HepG2 (cell line): ENCODE data around the gene POLN. TPM values are rescaled to one million over a fixed set of nuclear protein-coding genes. Genes with fewer than 3 reads are reported as not detected.

Experiments
- ATAC-seq: fragments of 200-7000 bp; cut with Tn5 transposase; 3 replicates; pipeline ENCODE4 v1.9.1; 2020; ENCODE audit warnings: mild to moderate bottlenecking, moderate library complexity
- BruUV-seq: library from RNA; stranded (reverse); fragments of 400-500 nt; replicated peaks from 2 replicates; lab custom pipeline; 2021; lab: Mats Ljungman, UMichigan
- CTCF ChIA-PET: fragments of 300-600 bp; formaldehyde crosslinking; extraction: SDS; loops from one replicate; lab custom pipeline; 2021; ENCODE audit warnings: low total read pairs, inconsistent platforms, low intra/inter-chr PET ratio; lab: Yijun Ruan, JAX
- POLR2A ChIA-PET: fragments of 350-600 bp; sonication (Branson Sonifier 250); formaldehyde crosslinking; loops from one replicate; lab custom pipeline; 2020; ENCODE audit warnings: antibody characterized with exemption, inconsistent platforms; lab: Yijun Ruan, JAX
- DNase-seq: peaks from one replicate; pipeline ENCODE4 v3.0.0-alpha.2; 2015; ENCODE audit warnings: low spot score
- FAIRE-seq: peaks from 3 replicates; lab custom pipeline; 2011; peaks lifted over from hg19 to GRCh38; lab: Jason Lieb, UNC
- H2AFZ ChIP-seq: one replicate; pipeline ENCODE4 v1.6.1; 2011; ENCODE audit warnings: low read length, inconsistent platforms
- H3K27ac ChIP-seq: fragments of 300-600 bp; 3 replicates; pipeline ENCODE4 v1.8.0; 2011; ENCODE audit warnings: mixed run types, mild to moderate bottlenecking, mixed read lengths, low read length, inconsistent platforms; ENCODE audit not compliant: insufficient read depth; ENCODE audit errors: extremely low read length
- H3K27me3 ChIP-seq, 2 experiments: fragments of 200-600 bp in 1 of 2; 2 replicates in 1 of 2; 3 replicates in 1 of 2; pipeline versions ENCODE4 v1.6.0 to v1.8.0; 2011; ENCODE audit warnings: low read length in 2 of 2, mild to moderate bottlenecking in 2 of 2, moderate library complexity in 2 of 2, inconsistent platforms in 1 of 2; ENCODE audit not compliant: insufficient read depth in 2 of 2, control insufficient read depth in 1 of 2
- H3K36me3 ChIP-seq, 2 experiments: fragments of 200-600 bp in 1 of 2; replicated peaks in 1 of 2; 2 replicates in 1 of 2; 3 replicates in 1 of 2; pipeline versions ENCODE4 v1.5.1 to v1.8.0; 2011; ENCODE audit warnings: low read length in 2 of 2, inconsistent platforms in 1 of 2; ENCODE audit not compliant: insufficient read depth in 2 of 2, control insufficient read depth in 1 of 2
- H3K4me1 ChIP-seq: 2 replicates; pipeline ENCODE4 v1.5.1; 2012; ENCODE audit warnings: low read length, inconsistent platforms; ENCODE audit not compliant: insufficient read depth
- H3K4me2 ChIP-seq: 2 replicates; pipeline ENCODE4 v1.6.0; 2011; ENCODE audit warnings: low read depth, low read length, inconsistent platforms
- H3K4me3 ChIP-seq, 3 experiments: fragments of 200-600 bp in 1 of 3; sonication (generic), shearing (Covaris generic) in 1 of 3; replicated peaks in 1 of 3; 2 replicates each; pipeline ENCODE4 v1.5.1; 2011 to 2016; ENCODE audit warnings: low read length in 3 of 3, inconsistent platforms in 2 of 3, low read depth in 2 of 3, mild to moderate bottlenecking in 2 of 3, control low read depth in 1 of 3, mixed read lengths in 1 of 3; ENCODE audit not compliant: insufficient read depth in 1 of 3
- H3K79me2 ChIP-seq: one replicate; pipeline ENCODE4 v1.6.1; 2011; ENCODE audit warnings: low read length, inconsistent platforms; ENCODE audit not compliant: insufficient read depth
- H3K9ac ChIP-seq: 2 replicates; pipeline ENCODE4 v1.6.0; 2011; ENCODE audit warnings: mild to moderate bottlenecking, low read depth, low read length, inconsistent platforms; ENCODE audit not compliant: insufficient read depth
- H3K9me3 ChIP-seq: 2 replicates; pipeline ENCODE4 v1.5.1; 2012; ENCODE audit warnings: mild to moderate bottlenecking, low read length
- H4K20me1 ChIP-seq: 2 replicates; pipeline ENCODE4 v1.6.0; 2011; ENCODE audit warnings: inconsistent platforms, mild to moderate bottlenecking, low read length, moderate library complexity; ENCODE audit not compliant: insufficient read depth
- CAMTA2 ChIP-seq: sonication (generic); formaldehyde crosslinking; IDR thresholded peaks from 2 replicates; pipeline ENCODE4 v1.4.0; 2020; ENCODE audit warnings: mild to moderate bottlenecking, missing genetic modification reagents, borderline replicate concordance
- CTCF ChIP-seq: sonication (generic); formaldehyde crosslinking; IDR thresholded peaks from 2 replicates; pipeline ENCODE4 v1.5.0; 2020; ENCODE audit warnings: mild to moderate bottlenecking, missing genetic modification reagents, moderate library complexity
- GATAD1 ChIP-seq: IDR thresholded peaks from 2 replicates; pipeline ENCODE4 v1.6.1; 2016; ENCODE audit warnings: missing genetic modification reagents, missing compliant biosample characterization
- HMGA1 ChIP-seq: sonication (generic); formaldehyde crosslinking; conservative IDR thresholded peaks from 2 replicates; pipeline ENCODE4 v1.4.0; 2020; ENCODE audit warnings: missing genetic modification reagents
- HNRNPK ChIP-seq: fragments of 200-400 bp; formaldehyde crosslinking; IDR thresholded peaks from 2 replicates; pipeline ENCODE4 v1.6.1; 2018; ENCODE audit warnings: low read length, low read depth, moderate library complexity, mild to moderate bottlenecking; ENCODE audit not compliant: poor library complexity, severe bottlenecking
- MXD3 ChIP-seq: IDR thresholded peaks from 2 replicates; pipeline ENCODE4 v1.6.1; 2016; ENCODE audit warnings: mild to moderate bottlenecking, missing biosample characterization, missing genetic modification reagents
- SRSF4 ChIP-seq: fragments of 200-400 bp; formaldehyde crosslinking; IDR thresholded peaks from one replicate; pipeline ENCODE4 v1.6.1; 2018; ENCODE audit warnings: mild to moderate bottlenecking, low read depth, low read length, moderate library complexity; ENCODE audit not compliant: poor library complexity, severe bottlenecking
- TFDP2 ChIP-seq: sonication (generic); formaldehyde crosslinking; IDR thresholded peaks from 2 replicates; pipeline ENCODE4 v1.4.0; 2020; ENCODE audit warnings: missing genetic modification reagents
- ZNF337 ChIP-seq: sonication (generic); formaldehyde crosslinking; IDR thresholded peaks from 2 replicates; pipeline ENCODE4 v1.5.1; 2020; ENCODE audit warnings: missing genetic modification reagents, low read depth, mild to moderate bottlenecking, borderline replicate concordance
- ZNF441 ChIP-seq: sonication (generic); formaldehyde crosslinking; IDR thresholded peaks from 2 replicates; pipeline ENCODE4 v1.7.0; 2021; ENCODE audit warnings: missing genetic modification reagents, borderline replicate concordance
- ZNF563 ChIP-seq: sonication (generic); formaldehyde crosslinking; IDR thresholded peaks from 2 replicates; pipeline ENCODE4 v1.8.0; 2022; ENCODE audit warnings: mild to moderate bottlenecking, moderate library complexity, missing genetic modification reagents
- ZNF800 ChIP-seq: sonication (generic); formaldehyde crosslinking; IDR thresholded peaks from 2 replicates; pipeline ENCODE4 v1.4.0; 2020; ENCODE audit warnings: missing genetic modification reagents
- ZNF816 ChIP-seq: sonication (generic); formaldehyde crosslinking; IDR thresholded peaks from 2 replicates; pipeline ENCODE4 v1.8.0; 2022; ENCODE audit warnings: missing genetic modification reagents, mild to moderate bottlenecking, borderline replicate concordance
- WGBS: methylation state at CpG from one replicate; pipeline ENCODE4 v1.1.6; 2017; ENCODE audit warnings: low lambda C conversion rate; 5-methylcytosine and 5-hydroxymethylcytosine counted together
- in situ Hi-C: cut with HindIII; loops from 2 replicates; pipeline ENCODE4 v1.10.0; 2017; ENCODE audit warnings: low pct_unique_long_range_greater_than_20kb; ENCODE audit not compliant: extremely low pct_ligation_motif_present
- intact Hi-C: fragments of 100-400 bp; cut with micrococcal nuclease; formaldehyde crosslinking; loops from one replicate; pipeline ENCODE4 v1.10.0; 2022; ENCODE audit not compliant: unreplicated experiment
- polyA plus RNA-seq, 8 experiments: library from polyadenylated mRNA; depleted of rRNA in 3 of 8; stranded (reverse) in 7 of 8; unstranded in 1 of 8; fragments of >200 nt; fragmentation: Illumina TruSeq in 4 of 8; extraction: Trizol in 4 of 8; gene quantifications; 2 replicates each; pipeline versions ENCODE4 v1.2.1 to v1.2.3, GENCODE V29; 2011 to 2016; ENCODE audit warnings: low read depth in 4 of 8, missing spikeins in 1 of 8, mixed read lengths in 1 of 8; ENCODE audit not compliant: insufficient read depth in 1 of 8
- total RNA-seq, 5 experiments: library from RNA; depleted of rRNA; stranded (reverse); fragments of >200 nt; fragmentation: Illumina TruSeq; extraction: Trizol; gene quantifications; 2 replicates each; pipeline ENCODE4 v1.2.3, GENCODE V29; 2016; ENCODE audit warnings: low read depth in 1 of 5

The POLN gene
- total and polyA plus RNA-seq, 2 of the 13 experiments (the other 11 are each of a cell fraction or from before 2014, with no cell fraction given): 0.93 to 1.5 TPM

- peaks cover 2 to 12% of the 10 kb centered on the region in 2 experiments; a peak in 3 of 5 replicates for H3K27me3 ChIP-seq
- no peak overlapping the region for H3K27ac ChIP-seq
- H3K4me2 ChIP-seq: no peak overlapping the region
- H3K9ac ChIP-seq: no peak overlapping the region
- FAIRE-seq: no peak
- TF ChIP-seq GATAD1: no peak
- TF ChIP-seq TFDP2 (CRISPR knock-in tag): no peak
- TF ChIP-seq ZNF441 (CRISPR knock-in tag): no peak
- no peak for TF ChIP-seq HNRNPK
- TF ChIP-seq SRSF4: no peak
- TF ChIP-seq ZNF337: no peak
- TF ChIP-seq CAMTA2: no peak
- no peak for TF ChIP-seq ZNF816 (CRISPR knock-in tag)
- no peak for TF ChIP-seq MXD3
- no peak for TF ChIP-seq ZNF800
- TF ChIP-seq ZNF563: no peak
- TF ChIP-seq CTCF (CRISPR knock-in tag): no peak
- TF ChIP-seq HMGA1 (CRISPR knock-in tag): no peak
- intact Hi-C loops: no loop called here
- no peak overlapping the region for H2AFZ ChIP-seq
- in situ Hi-C loops: no loop called here
- no peaks in the 10 kb centered on the region for H3K4me1 ChIP-seq
- no peaks in the 10 kb centered on the region for H3K79me2 ChIP-seq
- no peaks in the 10 kb centered on the region for H3K9me3 ChIP-seq
- no peaks in the 10 kb centered on the region for H3K36me3 ChIP-seq
- no peak overlapping the region for H3K4me3 ChIP-seq
- WGBS: 40% methylated on average over 8 of the region's 10 CpGs
- CTCF ChIA-PET: no interaction called here
- no TSS peak for BruUV-seq
- DNase-seq: no peak
- POLR2A ChIA-PET: no interaction called here
- ATAC-seq: peak; percentile 53; the same call in 2 of the 3 replicates
- no peaks in the 10 kb centered on the region for H4K20me1 ChIP-seq
Observed at GRCh38 chr4:2281575-2282343, 39.8 kb upstream of the POLN start.
